ENCODE data around the gene NGEF.

The NGEF gene

DNA sequence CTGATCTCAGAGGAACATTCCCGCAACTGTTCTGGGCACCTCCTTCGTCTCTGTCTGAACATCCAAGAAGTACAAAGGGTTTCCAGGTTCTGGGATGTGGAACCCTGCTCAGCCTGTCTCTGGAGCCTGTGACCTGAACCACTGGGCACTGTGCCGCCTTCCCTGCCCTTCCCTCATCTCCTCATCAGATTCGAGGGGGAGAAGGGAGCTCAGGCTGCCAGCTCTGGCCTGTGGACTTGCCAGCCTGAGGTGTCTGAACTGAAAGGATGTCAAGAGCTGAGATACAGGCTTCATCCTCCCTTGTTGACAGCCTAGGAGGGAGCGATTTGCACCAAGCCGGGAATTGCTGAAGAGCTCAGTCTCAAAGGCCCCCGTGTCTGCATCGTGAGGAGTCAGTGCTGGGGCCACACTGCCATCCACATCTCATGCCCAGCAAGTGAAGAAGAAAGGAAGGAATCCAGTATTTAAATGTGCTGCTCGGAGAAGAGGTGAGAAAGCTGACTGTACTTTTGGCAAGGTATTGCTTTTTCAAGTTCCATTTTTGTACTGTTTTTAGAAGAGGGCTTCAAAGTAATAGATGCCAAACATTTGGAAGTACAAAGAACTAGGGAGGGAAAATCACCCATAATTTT is 32.0 kb upstream of the NGEF start:
- Histone ChIP-seq H3K27ac (ENCODE audit: low read depth, low read length) (no peak overlapping the region), H3K9me3 (ENCODE audit: control insufficient read depth in 5 of 5, low read length in 5 of 5) (no peaks in the 10 kb centered on the region), H3K36me3 (ENCODE audit: control insufficient read depth in 5 of 5, insufficient read depth in 5 of 5, low read length in 5 of 5) (no peaks in the 10 kb centered on the region), H3K27me3 (ENCODE audit: control insufficient read depth in 5 of 5, insufficient read depth in 4 of 5, low read length in 5 of 5) (peaks cover 3 to 8% (median 4%) of the 10 kb centered on the region in 5 donors), H3K4me3 (ENCODE audit: low read depth in 1 of 5, low read length in 5 of 5) (no peak overlapping the region), H3K4me1 (ENCODE audit: control insufficient read depth in 5 of 5, insufficient read depth in 5 of 5, low read length in 5 of 5) (no peaks in the 10 kb centered on the region), H3K9ac (ENCODE audit: low read length in 5 of 5) (no peak overlapping the region)

DNA sequence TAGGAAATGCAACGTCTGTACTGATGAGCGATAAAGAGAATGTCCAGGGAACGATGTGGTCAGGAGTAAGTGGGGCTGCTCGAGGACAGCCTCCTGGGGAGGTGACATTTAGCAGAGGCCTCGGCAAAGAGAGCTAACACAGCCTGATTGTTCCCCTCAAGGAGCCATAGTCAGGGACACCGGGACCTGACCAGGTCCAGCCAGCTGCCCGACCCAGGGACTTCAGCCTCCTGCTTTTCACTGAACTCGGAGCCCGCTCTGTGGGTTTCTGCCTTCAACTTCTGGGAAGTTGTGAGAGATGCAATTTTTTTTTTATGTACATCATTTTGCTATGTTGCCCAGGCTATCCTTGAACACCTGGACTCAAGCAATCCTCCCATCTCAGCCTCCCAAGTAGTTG is 29.5 kb upstream of the NGEF start:
- Histone ChIP-seq H3K27me3 (ENCODE audit: control insufficient read depth in 5 of 5, insufficient read depth in 4 of 5, low read length in 5 of 5) (peaks cover 3 to 7% (median 4%) of the 10 kb centered on the region in 5 donors), H3K36me3 (ENCODE audit: control insufficient read depth in 5 of 5, insufficient read depth in 5 of 5, low read length in 5 of 5) (no peaks in the 10 kb centered on the region), H3K4me1 (ENCODE audit: control insufficient read depth in 5 of 5, insufficient read depth in 5 of 5, low read length in 5 of 5) (no peaks in the 10 kb centered on the region), H3K9me3 (ENCODE audit: control insufficient read depth in 5 of 5, low read length in 5 of 5) (no peaks in the 10 kb centered on the region), H3K4me3 (ENCODE audit: low read depth in 1 of 5, low read length in 5 of 5) (no peak overlapping the region), H3K27ac (ENCODE audit: low read depth, low read length) (no peak overlapping the region), H3K9ac (ENCODE audit: low read length in 5 of 5) (no peak overlapping the region)

DNA sequence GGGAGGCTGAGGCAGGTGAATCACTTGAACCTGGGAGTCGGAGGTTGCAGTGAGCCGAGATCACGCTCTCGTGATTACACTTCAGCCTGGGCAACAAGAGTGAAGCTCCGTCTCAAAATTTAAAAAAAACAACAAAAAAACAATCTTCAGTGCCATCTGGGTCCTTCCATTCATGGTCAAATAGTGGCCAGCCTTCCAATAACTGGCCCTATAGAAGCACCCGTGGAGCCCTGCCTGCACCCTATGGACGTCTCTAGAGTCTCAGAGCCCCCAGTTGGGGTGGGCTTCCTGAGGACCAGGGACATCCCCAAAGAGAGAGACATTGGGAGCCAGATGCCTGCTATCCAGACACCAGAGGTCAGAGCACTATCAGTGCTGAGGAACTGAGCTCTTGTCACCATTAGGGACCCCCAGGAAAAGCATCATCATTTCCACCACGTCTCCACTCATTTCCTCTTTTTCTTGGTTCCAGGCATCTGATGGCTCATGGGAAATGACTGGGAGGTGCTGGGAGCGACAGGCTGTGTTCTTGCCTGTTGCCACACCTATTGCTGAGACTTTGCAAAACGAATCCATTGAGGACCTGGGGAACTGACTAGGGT is 28.8 kb upstream of the NGEF start:
- no peaks in the 10 kb centered on the region for H3K4me1 ChIP-seq (ENCODE audit: control insufficient read depth in 5 of 5, insufficient read depth in 5 of 5, low read length in 5 of 5)
- H3K9me3 ChIP-seq (ENCODE audit: control insufficient read depth in 5 of 5, low read length in 5 of 5) = no peaks in the 10 kb centered on the region
- H3K4me3 ChIP-seq (ENCODE audit: low read depth in 1 of 5, low read length in 5 of 5) = no peak overlapping the region
- no peak overlapping the region for H3K27ac ChIP-seq (ENCODE audit: low read depth, low read length)
- no peak overlapping the region for H3K9ac ChIP-seq (ENCODE audit: low read length in 5 of 5)
- H3K27me3 ChIP-seq (ENCODE audit: control insufficient read depth in 5 of 5, insufficient read depth in 4 of 5, low read length in 5 of 5) = peaks cover 0 to 7% (median 4%) of the 10 kb centered on the region in 5 donors
- H3K36me3 ChIP-seq (ENCODE audit: control insufficient read depth in 5 of 5, insufficient read depth in 5 of 5, low read length in 5 of 5) = no peaks in the 10 kb centered on the region

DNA sequence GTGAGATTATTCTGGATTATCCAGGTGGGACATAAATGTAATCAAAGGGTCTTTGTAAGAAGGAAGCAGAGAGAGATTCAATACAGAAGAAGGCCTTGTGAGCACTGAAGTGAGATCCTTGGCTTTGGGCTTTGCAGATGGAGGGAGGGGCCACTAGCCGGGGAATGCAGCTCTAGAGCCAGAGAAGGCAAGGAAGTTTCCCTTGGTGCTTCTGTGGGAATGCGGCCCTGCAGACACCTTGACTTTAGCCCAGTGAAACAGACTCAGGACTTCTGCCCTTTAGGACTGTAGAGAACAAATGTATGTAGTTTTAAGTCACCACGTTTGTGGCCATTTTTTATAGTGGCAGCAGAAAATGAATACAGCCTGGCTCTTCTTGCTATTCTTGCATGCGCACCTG is 27.5 kb upstream of the NGEF start:
- no peak overlapping the region for H3K27ac ChIP-seq (ENCODE audit: low read depth, low read length)
- H3K36me3 ChIP-seq (ENCODE audit: control insufficient read depth in 5 of 5, insufficient read depth in 5 of 5, low read length in 5 of 5) = no peaks in the 10 kb centered on the region
- no peaks in the 10 kb centered on the region for H3K9me3 ChIP-seq (ENCODE audit: control insufficient read depth in 5 of 5, low read length in 5 of 5)
- no peaks in the 10 kb centered on the region for H3K4me1 ChIP-seq (ENCODE audit: control insufficient read depth in 5 of 5, insufficient read depth in 5 of 5, low read length in 5 of 5)
- no peak overlapping the region for H3K9ac ChIP-seq (ENCODE audit: low read length in 5 of 5)
- peaks cover 0 to 7% (median 4%) of the 10 kb centered on the region in 5 donors for H3K27me3 ChIP-seq (ENCODE audit: control insufficient read depth in 5 of 5, insufficient read depth in 4 of 5, low read length in 5 of 5)
- H3K4me3 ChIP-seq (ENCODE audit: low read depth in 1 of 5, low read length in 5 of 5) = no peak overlapping the region

DNA sequence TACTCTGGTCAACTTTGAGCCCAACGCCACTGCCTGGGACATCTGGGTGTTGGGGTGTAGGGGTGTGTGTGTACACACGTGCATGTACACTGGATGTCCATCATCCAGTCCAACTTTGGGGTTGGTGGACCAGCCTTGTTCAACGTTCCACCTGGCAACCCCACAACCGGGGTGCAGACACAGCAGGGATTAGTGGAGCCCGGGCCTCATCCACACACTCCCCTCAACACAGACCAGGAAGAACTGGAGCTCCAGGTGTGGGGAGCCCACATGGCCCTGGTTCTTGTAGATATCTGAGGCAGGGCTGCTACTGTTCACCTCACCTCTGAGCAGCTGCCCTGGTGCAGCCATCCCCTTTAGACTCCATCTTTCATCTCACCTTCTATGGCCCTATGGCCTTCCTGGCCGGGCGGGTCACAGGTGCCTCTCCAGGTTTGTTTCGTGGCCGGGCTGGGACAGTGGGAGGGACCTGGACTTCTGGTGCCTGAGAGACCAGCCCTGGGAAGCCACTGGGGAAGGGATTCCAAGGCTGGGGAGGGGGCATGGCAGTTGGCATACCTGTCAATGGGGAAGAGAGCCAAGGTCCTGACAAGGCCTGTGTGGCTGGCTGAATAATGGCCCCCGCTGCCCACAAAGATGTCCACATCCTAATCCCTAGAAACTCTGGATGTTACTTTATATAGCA is 26.9 kb upstream of the NGEF start:
- H3K4me3 ChIP-seq (ENCODE audit: low read depth in 1 of 5, low read length in 5 of 5) = no peak overlapping the region
- no peak overlapping the region for H3K9ac ChIP-seq (ENCODE audit: low read length in 5 of 5)
- H3K27me3 ChIP-seq (ENCODE audit: control insufficient read depth in 5 of 5, insufficient read depth in 4 of 5, low read length in 5 of 5) = peaks cover 0 to 7% (median 4%) of the 10 kb centered on the region in 5 donors
- H3K9me3 ChIP-seq (ENCODE audit: control insufficient read depth in 5 of 5, low read length in 5 of 5) = no peaks in the 10 kb centered on the region
- no peaks in the 10 kb centered on the region for H3K4me1 ChIP-seq (ENCODE audit: control insufficient read depth in 5 of 5, insufficient read depth in 5 of 5, low read length in 5 of 5)
- no peak overlapping the region for H3K27ac ChIP-seq (ENCODE audit: low read depth, low read length)
- no peaks in the 10 kb centered on the region for H3K36me3 ChIP-seq (ENCODE audit: control insufficient read depth in 5 of 5, insufficient read depth in 5 of 5, low read length in 5 of 5)

DNA sequence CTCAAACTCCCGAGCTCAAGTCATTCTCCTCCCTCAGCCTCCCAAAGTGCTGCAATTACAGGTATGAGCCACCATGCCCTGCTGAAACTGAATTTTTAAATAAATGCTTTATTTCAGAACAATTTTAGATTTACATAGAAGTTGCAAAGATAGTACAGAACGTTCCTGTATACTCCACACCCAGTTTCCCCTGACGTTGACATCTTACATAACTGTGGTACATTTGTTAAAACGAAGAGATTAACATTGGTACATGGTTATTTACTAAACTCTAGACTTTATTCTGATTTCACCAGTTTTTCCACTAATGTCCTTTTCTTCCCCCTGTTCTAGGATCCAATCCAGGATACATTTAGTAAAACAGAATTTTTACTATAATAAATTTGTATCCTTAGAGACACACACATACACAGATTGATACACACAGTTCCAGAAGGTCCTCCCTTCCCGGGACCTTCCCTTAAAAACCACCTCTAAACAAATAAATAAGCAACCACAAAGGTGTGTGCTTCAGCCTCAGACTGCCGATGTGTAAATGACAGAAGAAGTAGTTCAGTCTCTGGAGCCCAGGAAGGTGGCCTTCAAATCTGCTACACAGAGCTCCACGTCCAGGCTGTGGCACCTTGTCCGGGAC is 26.3 kb upstream of the NGEF start:
- Histone ChIP-seq H3K9me3 (ENCODE audit: control insufficient read depth in 5 of 5, low read length in 5 of 5) (no peaks in the 10 kb centered on the region), H3K36me3 (ENCODE audit: control insufficient read depth in 5 of 5, insufficient read depth in 5 of 5, low read length in 5 of 5) (no peaks in the 10 kb centered on the region), H3K4me3 (ENCODE audit: low read depth in 1 of 5, low read length in 5 of 5) (no peak overlapping the region), H3K27ac (ENCODE audit: low read depth, low read length) (no peak overlapping the region), H3K9ac (ENCODE audit: low read length in 5 of 5) (no peak overlapping the region), H3K27me3 (ENCODE audit: control insufficient read depth in 5 of 5, insufficient read depth in 4 of 5, low read length in 5 of 5) (peaks cover 0 to 7% (median 4%) of the 10 kb centered on the region in 5 donors), H3K4me1 (ENCODE audit: control insufficient read depth in 5 of 5, insufficient read depth in 5 of 5, low read length in 5 of 5) (no peaks in the 10 kb centered on the region)

DNA sequence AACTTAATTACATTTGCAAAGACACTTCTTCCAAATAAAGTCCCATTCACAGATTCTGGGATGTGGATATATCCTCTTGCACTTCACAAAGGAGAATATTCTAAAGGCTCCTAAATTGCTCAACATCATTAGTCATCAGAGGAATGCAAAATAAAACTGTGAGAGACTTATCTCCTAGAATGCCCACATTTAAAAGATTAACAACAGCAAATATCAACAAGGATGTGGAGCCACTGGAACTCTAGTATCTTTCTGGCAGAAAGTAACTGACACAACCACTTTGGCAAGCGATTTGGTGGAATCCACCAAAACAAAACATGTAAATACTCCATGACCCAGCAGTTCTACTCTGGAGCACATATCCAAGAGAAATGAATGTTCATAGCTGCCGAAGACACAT is 24.0 kb upstream of the NGEF start:
- Histone ChIP-seq H3K9me3 (ENCODE audit: control insufficient read depth in 5 of 5, low read length in 5 of 5) (peaks cover 0 to 5% (median 0%) of the 10 kb centered on the region in 5 donors), H3K4me1 (ENCODE audit: control insufficient read depth in 5 of 5, insufficient read depth in 5 of 5, low read length in 5 of 5) (no peaks in the 10 kb centered on the region), H3K27me3 (ENCODE audit: control insufficient read depth in 5 of 5, insufficient read depth in 4 of 5, low read length in 5 of 5) (peaks cover 0 to 7% (median 4%) of the 10 kb centered on the region in 5 donors), H3K27ac (ENCODE audit: low read depth, low read length) (no peak overlapping the region), H3K4me3 (ENCODE audit: low read depth in 1 of 5, low read length in 5 of 5) (no peak overlapping the region), H3K36me3 (ENCODE audit: control insufficient read depth in 5 of 5, insufficient read depth in 5 of 5, low read length in 5 of 5) (no peaks in the 10 kb centered on the region), H3K9ac (ENCODE audit: low read length in 5 of 5) (no peak overlapping the region)

DNA sequence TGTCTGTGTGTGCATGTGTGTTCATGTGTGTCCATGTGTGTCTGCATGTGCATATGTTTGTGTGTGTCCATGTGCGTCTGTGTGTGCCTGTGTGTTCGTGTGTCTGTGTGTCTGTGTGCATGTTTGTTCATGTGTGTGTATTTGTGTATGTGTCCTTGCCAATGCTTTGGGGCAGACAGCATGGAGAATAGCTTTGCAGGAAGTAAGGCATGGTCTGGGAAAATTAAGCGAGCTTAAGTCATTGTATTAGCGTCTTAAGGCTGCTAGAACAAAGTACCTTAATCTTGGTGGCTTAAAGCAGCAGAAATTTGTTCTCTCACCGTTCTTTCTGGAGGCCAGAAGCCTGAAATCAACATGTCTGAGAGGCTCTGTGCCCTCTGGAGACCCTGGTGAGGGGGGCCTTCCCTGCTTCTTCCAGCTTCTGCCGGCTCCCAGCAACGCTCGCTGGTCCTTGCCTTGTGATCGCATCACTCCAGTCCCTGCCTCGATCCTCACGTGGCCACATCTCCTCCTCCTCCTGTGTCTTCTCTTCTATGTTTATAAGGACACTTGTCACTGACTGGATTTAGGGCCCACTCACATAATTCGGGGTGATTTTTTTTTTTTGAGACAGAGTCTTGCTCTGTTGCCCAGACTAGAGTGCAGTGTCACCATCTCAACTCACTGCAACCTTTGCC is 23.2 kb upstream of the NGEF start:
- Histone ChIP-seq H3K27me3 (ENCODE audit: control insufficient read depth in 5 of 5, insufficient read depth in 4 of 5, low read length in 5 of 5) (peaks cover 0 to 7% (median 4%) of the 10 kb centered on the region in 5 donors), H3K4me3 (ENCODE audit: low read depth in 1 of 5, low read length in 5 of 5) (no peak overlapping the region), H3K9ac (ENCODE audit: low read length in 5 of 5) (no peak overlapping the region), H3K27ac (ENCODE audit: low read depth, low read length) (no peak overlapping the region), H3K4me1 (ENCODE audit: control insufficient read depth in 5 of 5, insufficient read depth in 5 of 5, low read length in 5 of 5) (no peaks in the 10 kb centered on the region), H3K36me3 (ENCODE audit: control insufficient read depth in 5 of 5, insufficient read depth in 5 of 5, low read length in 5 of 5) (no peaks in the 10 kb centered on the region), H3K9me3 (ENCODE audit: control insufficient read depth in 5 of 5, low read length in 5 of 5) (peaks cover 0 to 5% (median 0%) of the 10 kb centered on the region in 5 donors)

DNA sequence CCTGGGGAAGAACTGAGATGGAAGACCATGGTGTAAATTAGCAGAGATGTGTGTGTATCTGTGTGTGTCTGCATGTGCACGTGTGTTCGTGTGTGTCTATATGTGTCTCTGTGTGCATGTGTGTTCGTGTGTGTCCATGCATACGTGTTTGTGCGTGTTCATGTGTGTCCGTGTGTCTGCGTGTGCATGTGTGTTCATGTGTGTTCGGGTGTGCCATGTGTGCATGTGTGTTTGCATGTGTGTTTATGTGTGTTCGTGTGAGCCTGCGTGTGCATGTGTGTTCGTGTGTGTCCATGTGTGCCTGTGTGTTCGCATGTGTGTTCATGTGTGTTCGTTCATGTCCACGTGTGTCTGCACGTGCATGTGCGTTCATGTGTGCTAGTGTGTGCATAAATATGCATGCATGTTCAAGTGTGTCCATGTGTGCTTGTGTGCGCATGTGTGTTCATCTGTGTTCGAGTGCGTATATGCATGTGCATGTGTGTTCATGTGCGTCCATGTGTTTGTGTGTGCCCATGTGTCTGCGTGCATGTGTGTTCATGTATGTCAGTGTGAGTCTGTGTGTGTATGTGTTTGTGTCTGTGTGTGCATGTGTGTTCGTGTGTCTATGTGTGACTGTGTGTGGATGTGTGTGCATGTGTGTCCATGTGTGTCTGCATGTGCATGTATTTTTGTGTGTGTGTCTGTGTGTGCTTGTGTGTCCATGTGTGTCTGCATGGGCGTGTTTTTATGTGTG is 22.5 kb upstream of the NGEF start:
- H3K36me3 ChIP-seq (ENCODE audit: control insufficient read depth in 5 of 5, insufficient read depth in 5 of 5, low read length in 5 of 5) = no peaks in the 10 kb centered on the region
- H3K9ac ChIP-seq (ENCODE audit: low read length in 5 of 5) = no peak overlapping the region
- no peak overlapping the region for H3K4me3 ChIP-seq (ENCODE audit: low read depth in 1 of 5, low read length in 5 of 5)
- H3K27me3 ChIP-seq (ENCODE audit: control insufficient read depth in 5 of 5, insufficient read depth in 4 of 5, low read length in 5 of 5) = peaks cover 0 to 4% (median 0%) of the 10 kb centered on the region in 5 donors
- no peak overlapping the region for H3K27ac ChIP-seq (ENCODE audit: low read depth, low read length)
- no peaks in the 10 kb centered on the region for H3K4me1 ChIP-seq (ENCODE audit: control insufficient read depth in 5 of 5, insufficient read depth in 5 of 5, low read length in 5 of 5)
- peaks cover 0 to 5% (median 0%) of the 10 kb centered on the region in 5 donors for H3K9me3 ChIP-seq (ENCODE audit: control insufficient read depth in 5 of 5, low read length in 5 of 5)
